ENCODE results near the gene NKAIN2.

Gene NKAIN2

DNA sequence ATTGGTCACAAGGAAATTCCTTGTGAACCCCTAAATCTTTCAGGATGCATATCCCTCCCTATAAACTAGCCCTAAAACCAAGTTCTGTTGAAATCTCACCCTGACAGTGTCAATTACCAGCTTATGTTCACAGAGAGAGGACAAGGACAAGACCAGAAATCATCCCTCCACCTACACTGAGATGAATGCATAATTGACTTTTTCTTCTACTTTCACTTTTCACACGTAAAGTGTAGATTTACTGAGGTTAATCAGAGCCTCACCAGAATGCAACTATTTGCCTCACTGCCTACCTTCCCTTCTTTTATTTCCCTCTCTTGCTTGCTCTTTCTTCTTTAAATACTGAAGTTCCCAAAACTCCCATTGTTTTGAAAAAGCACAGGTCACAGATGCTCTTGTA is 15.3 kb upstream of the NKAIN2 start:
- ChIA-PET CTCF (interaction anchor here (2.5 kb wide), 1 partner anchor 14 kb away, joined by 10 read pairs; no protein-coding TSS in a partner anchor), POLR2A (no interaction called here)
- no peak overlapping the region for H3K4me3 ChIP-seq (ENCODE audit: low read depth, low read length)
- TF ChIP-seq, protein P1, sequence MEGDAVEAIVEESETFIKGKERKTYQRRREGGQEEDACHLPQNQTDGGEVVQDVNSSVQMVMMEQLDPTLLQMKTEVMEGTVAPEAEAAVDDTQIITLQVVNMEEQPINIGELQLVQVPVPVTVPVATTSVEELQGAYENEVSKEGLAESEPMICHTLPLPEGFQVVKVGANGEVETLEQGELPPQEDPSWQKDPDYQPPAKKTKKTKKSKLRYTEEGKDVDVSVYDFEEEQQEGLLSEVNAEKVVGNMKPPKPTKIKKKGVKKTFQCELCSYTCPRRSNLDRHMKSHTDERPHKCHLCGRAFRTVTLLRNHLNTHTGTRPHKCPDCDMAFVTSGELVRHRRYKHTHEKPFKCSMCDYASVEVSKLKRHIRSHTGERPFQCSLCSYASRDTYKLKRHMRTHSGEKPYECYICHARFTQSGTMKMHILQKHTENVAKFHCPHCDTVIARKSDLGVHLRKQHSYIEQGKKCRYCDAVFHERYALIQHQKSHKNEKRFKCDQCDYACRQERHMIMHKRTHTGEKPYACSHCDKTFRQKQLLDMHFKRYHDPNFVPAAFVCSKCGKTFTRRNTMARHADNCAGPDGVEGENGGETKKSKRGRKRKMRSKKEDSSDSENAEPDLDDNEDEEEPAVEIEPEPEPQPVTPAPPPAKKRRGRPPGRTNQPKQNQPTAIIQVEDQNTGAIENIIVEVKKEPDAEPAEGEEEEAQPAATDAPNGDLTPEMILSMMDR (IDR thresholded peaks at IDR 0.05; ENCODE audit: insufficient read depth, low read length, missing control alignments): no peak
- DNase-seq (ENCODE audit: low read depth, low spot score): no peak

DNA sequence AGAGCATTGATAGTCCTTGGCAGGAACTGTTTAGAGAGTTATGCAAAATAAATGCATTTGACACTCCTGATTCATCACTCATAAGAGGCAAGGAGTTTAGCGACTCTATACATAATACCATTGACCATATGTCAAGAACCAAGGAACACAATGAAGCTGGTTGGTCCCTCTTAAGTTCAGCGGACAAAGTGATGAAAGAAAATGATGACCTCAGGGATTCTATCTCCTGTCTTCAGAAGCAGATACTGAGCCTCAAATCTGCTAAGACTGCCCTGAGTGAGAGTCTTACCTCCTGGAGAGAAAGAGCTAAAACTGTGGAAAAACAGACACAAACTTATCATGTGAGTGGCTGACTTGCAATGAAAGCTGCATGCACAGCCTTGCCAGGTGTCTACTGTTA is 9.5 kb upstream of the NKAIN2 start:
- POLR2A ChIA-PET: no interaction called here
- no peak for DNase-seq (ENCODE audit: low read depth, low spot score)
- no peak overlapping the region for H3K4me3 ChIP-seq (ENCODE audit: low read depth, low read length)
- CTCF ChIA-PET: interaction anchor here (5.0 kb wide), 1 partner anchor 8 kb away, joined by 26 read pairs; no protein-coding TSS in a partner anchor
- TF ChIP-seq, protein P1 (IDR thresholded peaks at IDR 0.05; ENCODE audit: insufficient read depth, low read length, missing control alignments): no peak

- TF ChIP-seq, protein P1 (IDR thresholded peaks at IDR 0.05; ENCODE audit: insufficient read depth, low read length, missing control alignments): no peak
- CTCF ChIA-PET: interaction anchor here (5.0 kb wide), 1 partner anchor 8 kb away, joined by 26 read pairs; no protein-coding TSS in a partner anchor
- H3K4me3 ChIP-seq (ENCODE audit: low read depth, low read length): no peak overlapping the region
- no peak for DNase-seq (ENCODE audit: low read depth, low spot score)
- POLR2A ChIA-PET: no interaction called here
Observed at GRCh38 chr6:123794799-123795198, 8.9 kb upstream of the NKAIN2 start.

GRCh38 chr6:123801067-123801466 is 2.6 kb upstream of the NKAIN2 start:
- ChIA-PET CTCF (interaction anchor here (1.0 to 2.7 kb wide), 4 partner anchors 13 to 1969 kb away, joined by 3 to 52 read pairs (median 10); no protein-coding TSS in a partner anchor), POLR2A (no interaction called here)
- no peak for DNase-seq (ENCODE audit: low read depth, low spot score)

DNA sequence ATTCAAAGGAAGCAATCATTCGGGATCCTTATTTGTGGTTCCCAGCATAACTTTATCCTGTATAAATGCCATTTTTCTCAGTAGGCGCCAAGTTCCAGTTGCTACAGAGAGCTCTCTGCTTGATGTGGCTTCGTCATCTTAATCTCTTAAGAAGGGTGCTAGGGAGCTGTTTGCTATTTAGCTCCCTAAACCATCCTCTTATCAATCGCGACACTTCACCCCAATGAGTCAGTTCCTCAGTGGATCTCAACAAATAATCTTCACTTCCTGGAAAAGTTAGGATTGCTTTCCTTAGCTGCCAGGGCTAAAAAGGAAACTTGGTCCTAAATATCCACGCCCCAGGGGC is 1.3 kb upstream of the NKAIN2 start:
- POLR2A ChIA-PET: no interaction called here
- no peak overlapping the region for H3K4me3 ChIP-seq (ENCODE audit: low read depth, low read length)
- TF ChIP-seq, protein P1 (IDR thresholded peaks at IDR 0.05; ENCODE audit: insufficient read depth, low read length, missing control alignments): no peak
- CTCF ChIA-PET: interaction anchor here (0.7 to 2.7 kb wide), 14 partner anchors 10 to 1055 kb away, joined by 3 to 52 read pairs (median 4); no protein-coding TSS in a partner anchor
- no peak for DNase-seq (ENCODE audit: low read depth, low spot score)

More at GRCh38 chr6:123801067-123801466, 2.6 kb upstream of the NKAIN2 start:
- H3K4me3 ChIP-seq (ENCODE audit: low read depth, low read length): no peak overlapping the region
- TF ChIP-seq, protein P1 (IDR thresholded peaks at IDR 0.05; ENCODE audit: insufficient read depth, low read length, missing control alignments): no peak

DNA sequence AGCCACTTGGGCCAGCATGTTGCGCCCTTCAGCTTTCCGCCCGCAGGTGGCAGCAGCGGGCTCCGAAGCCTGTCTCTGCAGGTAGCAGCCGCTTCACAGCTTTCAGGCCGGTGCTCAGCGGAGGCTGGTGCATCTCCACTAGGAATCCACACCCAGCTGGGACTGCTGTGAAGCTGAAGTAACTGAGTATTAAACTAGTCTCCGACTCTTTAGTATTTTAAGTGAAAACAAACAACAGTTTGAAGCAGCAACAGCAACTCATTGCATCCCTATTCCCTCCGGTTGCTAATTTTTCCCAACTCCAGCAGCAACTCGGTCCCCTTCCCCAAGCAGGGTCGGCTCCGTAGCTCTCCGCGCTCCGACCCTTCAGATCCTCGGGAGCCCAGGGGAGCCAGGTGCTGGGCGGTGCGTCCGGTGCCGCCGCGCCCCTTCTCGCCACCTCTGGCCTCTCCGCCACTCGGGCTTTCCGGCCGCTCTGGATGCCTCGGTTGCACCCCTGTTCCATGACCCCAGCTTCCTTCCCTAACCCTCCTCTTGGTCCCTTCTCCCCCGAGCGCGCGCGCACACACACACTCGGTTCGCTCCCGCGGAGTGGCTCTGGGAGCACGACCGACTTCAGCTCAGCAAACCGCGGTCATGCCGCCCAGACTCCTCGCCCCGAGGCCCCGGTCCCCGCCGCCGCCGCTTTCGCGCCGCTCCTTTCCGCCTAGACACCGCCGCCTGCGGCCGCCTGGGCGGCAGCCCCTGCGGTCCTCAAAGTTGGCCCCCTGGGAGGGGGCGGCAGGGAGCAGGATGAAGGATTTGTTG is 765 bp upstream of the NKAIN2 start:
- peak; percentile 9 for DNase-seq (ENCODE audit: low read depth, low spot score)
- TF ChIP-seq, protein P1 (IDR thresholded peaks at IDR 0.05; ENCODE audit: insufficient read depth, low read length, missing control alignments): peak; percentile 94
- ChIA-PET POLR2A (no interaction called here), CTCF (interaction anchor here (0.7 to 2.7 kb wide), 14 partner anchors 10 to 1054 kb away, joined by 3 to 52 read pairs (median 4); no protein-coding TSS in a partner anchor)
- peak overlapping the region; percentile 42 for H3K4me3 ChIP-seq (ENCODE audit: low read depth, low read length)
